Activated T-cell treated with anti-CD3 and anti-CD28 coated beads, Interleukin-2, amount 50 U/mL, for 48 hours (primary cell): Measurements from ENCODE around the gene SULT2B1.

Source experiments
- DNase-seq, 2 experiments: peaks; one replicate each; pipeline ENCODE4 v3.0.0-alpha.2; 2020

The SULT2B1 gene

DNA sequence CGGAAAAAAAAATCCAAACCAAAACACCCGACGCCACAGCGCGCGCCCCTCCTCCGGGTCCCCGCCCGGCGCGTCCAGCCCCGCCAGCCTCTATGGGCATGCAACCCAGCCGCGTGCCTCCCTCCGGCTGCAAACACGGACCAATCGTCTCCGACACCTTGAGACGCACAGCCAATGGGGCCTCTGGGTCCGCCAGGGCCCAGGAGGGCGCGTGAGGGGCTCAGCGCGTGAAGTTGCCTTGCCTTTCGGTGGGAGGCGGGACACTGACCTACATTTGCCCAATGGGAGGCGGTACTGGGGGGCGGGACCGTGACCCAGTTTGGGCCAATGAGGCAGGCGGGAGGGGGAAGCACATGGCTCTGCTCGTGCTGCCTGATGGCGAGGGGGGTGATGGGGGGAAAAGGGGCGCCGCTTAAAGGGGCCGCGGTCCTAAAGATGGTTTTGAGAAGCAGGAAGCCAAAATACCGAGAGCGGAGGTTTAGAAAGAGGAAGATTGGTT is 85.5 kb downstream of the SULT2B1 start:
- DNase-seq: peak; percentile 98 to 99

DNA sequence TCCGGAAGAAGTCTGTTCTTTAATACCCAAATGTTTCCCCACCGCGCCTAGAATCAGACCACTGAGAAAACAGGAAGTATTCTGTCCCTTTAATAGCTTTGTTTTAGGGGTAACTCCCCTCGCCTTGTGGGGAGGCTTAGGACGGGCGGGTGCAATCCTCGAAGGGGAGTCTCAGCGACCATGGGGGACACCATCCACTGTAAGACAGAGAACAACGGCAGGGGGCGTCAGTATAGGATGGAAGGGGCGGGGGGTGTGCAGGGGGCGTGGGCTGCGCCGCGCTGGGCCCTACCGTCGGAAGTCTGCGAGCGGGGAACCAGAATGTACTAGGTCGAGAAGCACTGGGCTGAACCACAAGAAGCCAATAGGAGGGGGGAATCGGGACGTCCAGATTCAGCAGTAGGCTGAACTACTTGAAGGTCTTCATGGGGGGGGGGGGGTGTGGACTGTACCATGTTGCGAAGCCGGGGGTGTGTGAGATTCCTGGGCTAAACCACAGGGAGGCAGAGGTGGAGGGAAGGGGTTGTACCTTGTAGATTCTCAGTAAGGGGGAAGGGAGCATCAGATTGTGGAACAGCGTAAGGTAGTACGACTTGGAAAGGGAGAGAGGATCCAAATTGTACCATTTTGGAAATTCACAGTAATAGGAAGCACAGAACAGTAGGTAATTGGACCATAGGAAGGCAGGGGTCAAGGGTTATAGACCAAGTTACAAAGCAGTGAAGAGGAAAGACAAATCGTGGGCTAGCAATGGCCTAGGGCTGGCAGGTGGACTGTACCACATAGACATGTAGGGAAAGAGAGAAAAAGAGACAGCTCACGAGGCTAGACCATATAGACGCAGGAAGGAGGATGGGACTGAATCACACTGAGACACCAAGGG is 86.2 kb downstream of the SULT2B1 start:
- DNase-seq: peak; percentile 76 to 81

DNA sequence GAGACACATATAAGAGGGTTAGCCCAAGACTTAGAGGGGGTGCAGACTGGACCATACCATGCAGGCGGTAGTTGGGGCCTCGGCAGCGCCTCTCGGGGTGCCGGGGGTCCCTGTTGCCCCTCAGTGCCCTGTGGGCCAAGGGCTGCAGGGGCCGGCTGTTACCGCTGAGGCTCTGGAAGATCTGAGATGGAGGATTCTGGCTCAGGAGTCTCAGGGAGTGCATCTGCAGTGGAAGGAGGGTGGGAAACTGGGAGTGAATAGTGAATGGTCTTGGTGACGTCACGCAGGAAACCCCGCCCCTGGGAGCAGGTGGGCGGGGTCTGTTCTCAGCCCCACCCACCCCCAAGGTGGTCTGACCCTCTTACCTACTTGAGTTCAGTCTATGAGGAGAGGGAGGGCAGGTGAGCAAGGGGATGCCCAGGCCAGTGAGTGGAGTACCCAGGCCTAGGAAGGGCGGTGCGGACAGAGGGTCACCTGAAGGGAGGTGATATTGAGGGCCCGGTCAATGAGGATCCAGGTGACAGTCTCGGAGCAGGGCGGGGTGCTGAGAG is 86.9 kb downstream of the SULT2B1 start:
- DNase-seq: peak in 1 of 2 experiments; percentile 56

DNA sequence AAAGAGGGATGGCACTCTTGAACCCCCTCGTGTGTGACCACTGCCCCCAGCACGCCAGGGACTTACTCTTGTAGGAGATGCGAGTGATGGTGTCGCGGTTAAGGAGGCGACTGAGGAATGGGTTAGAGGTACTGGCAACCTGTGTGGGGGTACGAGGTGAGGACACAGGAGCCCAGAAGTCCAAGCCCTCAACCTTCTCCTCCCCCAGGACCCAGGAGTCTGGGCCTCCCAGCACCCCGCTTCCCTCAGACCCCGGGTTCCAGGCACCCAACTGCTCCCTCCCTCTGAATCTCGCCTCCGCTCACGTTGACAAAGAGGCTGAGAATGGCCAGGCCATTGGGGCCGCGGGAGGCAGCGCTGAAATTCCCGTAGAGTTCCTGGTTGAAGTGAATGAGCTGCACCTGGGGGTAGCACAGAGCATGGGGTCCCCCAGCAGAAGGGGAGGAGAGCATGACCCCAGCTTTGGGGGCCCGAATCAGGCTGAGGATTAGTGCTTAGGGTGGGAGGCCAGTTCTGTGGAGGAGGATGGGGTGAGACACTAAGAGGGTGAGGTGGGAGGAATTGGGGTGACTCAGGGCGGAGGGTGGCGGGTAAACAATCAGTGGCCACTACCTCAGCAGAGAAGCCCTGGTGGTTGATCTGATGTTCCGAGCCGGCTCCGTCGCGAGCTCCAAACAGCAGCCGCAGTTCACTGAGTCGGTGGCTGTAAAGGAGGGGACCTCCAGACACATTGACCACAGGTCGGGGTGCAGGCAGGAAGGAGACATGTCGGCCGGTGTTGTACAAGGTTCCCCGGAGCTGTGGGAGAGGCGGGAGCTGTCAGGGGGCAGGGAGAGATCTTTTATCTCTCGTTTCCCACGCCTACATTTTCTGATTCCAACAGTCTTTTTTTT is 87.8 kb downstream of the SULT2B1 start:
- DNase-seq: peak in 1 of 2 experiments; percentile 46

DNA sequence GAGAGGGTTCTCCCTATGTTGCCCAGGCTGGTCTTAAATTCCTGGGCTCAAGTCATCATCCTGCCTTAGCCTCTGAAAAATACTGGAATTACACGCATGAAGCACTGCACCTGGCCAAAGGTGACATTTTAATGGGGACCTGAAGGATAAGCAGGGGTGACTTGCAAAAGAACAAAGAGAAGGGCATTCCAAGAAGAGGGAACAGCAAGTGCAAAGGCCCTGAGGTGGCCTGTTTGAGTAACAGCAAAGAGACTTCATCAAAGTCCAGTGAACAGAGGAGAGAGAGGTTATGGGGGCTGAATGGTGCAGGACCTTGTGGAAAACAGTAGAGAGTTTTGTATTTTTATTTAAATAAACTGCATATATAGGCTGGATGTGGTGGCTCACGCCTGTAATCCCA is 89.9 kb downstream of the SULT2B1 start:
- no peak for DNase-seq

DNA sequence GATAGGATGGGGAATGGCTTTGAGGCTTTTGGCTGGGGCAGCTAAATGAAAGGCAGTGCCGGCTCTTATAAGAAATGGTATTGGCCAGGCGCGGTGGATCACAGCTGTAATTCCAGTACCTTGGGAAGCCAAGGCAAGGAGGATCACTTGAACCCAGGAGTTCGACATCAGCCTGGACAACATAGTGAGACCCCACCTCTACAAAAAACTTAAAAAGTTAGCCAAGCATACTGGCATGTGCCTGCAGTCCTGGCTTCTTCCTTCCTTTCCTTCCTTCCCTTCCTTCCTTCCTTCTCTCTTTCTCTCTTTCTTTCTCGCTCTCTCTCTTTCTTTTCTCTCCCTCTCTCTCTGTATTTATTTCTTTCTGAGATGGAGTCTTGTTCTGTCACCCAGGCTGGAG is 90.9 kb downstream of the SULT2B1 start:
- DNase-seq: no peak

DNA sequence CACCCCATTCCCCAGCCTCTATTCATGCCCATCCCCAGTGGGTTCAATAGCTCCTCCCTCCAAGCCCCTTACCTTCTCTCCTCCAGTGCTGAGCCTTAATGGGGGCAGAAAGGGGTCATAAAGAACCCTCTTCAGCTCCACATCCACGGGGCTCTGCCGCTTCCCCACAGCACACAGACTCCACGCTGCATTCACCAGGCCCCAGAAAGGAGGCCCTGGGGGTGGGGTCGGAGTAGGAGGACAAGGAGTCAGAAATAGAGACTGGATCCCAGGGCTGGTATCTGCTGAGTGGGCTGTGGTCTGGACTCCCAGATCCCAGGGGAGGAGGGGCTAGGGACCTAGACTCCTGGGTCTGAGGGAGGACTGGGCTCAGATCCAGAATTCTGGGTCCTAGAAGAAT is 92.4 kb downstream of the SULT2B1 start:
- no peak for DNase-seq

DNA sequence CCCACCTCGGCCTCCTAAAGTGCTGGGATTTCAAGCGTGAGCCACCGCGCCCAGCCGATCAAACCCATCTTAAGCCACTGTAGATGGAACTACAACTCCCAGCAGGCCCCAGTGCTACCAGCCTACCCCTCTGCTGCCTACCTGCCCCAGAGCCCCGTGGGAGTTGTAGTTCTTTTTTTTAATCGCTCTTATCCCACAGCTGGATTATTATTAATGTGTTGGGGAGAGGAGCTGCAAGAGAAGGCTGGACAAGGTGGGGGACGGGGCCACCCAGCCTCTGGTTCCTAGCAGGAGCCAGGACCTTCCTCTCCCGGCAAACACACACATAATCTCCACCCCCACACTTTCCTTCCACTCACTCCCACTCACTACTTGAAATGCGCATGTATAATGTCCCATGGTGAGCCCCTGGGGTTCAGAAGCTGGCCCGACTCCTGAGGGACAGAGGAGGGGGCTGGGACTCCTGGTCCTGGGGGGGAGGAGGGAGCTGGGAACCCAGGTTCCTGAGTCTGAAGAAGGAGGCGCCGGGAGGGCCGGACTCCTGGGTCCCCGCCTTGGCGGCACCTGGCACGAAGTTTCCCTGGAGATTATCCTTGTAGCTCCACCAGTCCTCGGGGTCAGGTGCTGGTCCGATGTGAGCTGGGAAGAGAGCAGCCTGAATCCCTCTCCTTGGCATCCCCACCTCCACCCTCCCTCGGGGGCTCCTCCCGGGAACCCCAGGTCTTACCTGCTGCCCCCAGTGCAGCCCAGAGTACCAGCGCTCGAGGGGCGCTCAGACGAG is 93.1 kb downstream of the SULT2B1 start:
- DNase-seq: peak; percentile 81 to 84

DNA sequence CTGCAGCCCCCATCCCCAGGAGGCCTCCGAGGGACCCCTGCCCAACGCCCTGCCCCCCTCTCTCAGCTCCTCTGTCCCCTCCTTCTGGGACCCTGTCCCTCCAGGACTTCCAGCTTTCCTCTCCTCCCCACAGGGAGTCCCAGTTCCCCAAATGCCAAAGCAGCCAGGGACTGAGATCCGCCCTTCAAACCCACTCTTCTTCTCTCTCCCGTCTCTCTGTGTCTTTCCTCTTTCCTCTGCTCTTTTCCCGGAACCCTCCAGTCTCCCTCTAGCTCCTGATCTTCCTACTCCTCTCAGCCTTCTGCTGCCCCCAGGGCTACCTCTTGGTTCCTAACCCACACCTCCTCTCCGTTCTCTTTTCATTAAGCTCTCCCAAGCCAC is 93.6 kb downstream of the SULT2B1 start:
- peak in 1 of 2 experiments; percentile 53 for DNase-seq

DNA sequence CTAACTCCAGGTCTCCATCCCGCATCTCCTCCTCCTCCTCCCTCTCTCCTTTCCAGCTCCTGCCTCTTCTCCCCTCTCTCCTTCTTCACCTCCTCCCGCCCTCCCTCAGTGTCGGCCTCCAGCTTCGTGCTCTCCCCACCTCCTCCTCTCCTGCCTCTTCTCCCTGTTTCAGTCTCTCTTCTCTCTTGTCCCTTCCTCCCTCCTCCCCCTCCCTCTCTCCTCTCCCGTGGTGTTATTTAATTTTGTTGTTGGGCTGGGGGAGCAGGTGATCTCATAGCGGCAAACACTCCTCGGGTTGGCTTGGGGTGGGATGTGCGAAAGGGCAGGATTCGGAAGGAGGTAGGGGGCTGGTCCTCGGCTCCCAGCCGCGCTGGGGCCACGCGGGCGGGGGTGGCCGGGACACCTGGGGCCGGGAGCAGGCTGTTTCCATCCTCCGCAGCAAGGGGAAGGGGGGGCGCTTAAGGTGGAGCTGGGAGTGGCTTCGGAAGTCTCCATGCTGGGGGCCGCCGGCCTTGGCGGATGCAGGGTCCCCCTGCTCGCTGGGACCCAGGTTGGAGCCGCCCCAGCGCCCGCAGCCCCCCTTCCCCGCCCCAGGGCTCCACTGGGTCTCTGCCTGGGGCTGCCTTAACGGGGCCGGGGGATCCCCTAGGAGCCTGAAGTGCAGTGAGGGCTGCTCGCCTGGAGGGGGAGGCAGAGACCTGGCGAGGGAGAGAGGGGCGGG is 94.2 kb downstream of the SULT2B1 start, which contains the start of gene CA11:
CA11 (minus strand) TSS at position 187 of the 721 bp plus-strand sequence. CDS start 555 bp downstream, outside the sequence.
- peak; percentile 96 for DNase-seq

DNA sequence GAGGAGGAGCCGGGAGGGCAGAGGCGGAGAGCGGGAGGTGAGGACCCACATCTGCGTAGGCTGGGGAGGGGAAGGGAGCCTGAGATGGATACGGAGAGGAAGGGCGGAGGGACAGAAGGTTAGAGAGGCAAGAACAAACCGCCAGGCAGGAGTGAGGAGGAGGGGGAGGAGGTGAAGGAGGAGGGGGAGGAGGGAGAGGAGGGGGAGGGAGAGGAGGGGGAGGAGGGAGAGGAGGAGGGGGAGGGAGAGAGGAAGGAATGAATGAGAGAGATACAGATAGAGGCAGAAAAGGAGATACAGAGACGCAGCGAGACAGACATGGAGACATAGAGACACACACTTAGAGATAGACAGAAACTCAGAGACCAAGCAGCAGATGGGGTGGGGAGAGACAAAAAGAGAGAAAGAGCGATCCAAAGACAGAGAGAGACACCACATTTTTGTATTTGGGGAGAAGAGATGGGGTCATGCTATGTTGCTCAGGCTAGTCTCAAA is 94.8 kb downstream of the SULT2B1 start:
- no peak for DNase-seq

DNA sequence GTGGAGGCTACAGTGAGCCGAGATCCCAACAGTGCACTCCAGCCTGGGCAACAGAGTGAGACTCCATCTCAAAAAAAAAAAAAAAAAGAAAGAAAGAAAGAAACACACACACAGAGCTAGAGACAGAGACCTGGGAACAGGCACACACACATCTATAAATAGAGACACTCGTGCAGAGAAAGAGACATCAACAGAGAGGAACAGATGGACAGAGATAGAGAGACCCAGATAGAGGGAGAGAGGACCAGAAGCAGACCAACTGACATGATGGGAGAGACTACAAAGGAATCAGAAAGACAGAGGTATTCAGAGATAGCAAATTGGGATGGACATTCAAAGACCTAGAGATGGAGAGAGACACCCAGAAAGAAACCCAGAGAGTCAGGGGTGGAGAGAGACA is 96.2 kb downstream of the SULT2B1 start:
- DNase-seq: no peak
